Uterus (tissue), 2 donors: Measurements from ENCODE around the gene ST7.

ENCODE experiments used
- POLR2A ChIP-seq, 2 donors: fragments of 450-650 bp; IDR thresholded peaks; one replicate each; pipeline ENCODE4 v1.6.1; 2016; ENCODE audit warnings: antibody characterized with exemption in 2 of 2, mild to moderate bottlenecking in 1 of 2, moderate library complexity in 1 of 2
- TF ChIP-seq, protein P1 (sequence below), 4 experiments: fragments of 200-600 bp in 2 of 4; fragments of 450-650 bp in 2 of 4; sonication (generic) in 2 of 4; IDR thresholded peaks; one replicate each; pipeline ENCODE4 v1.5.1; 2016 to 2019; ENCODE audit warnings: antibody characterized with exemption in 4 of 4, mild to moderate bottlenecking in 2 of 4, moderate library complexity in 1 of 4

GRCh38 chr7:117009705-117010361, 56.5 kb downstream of the ST7 start:
- TF ChIP-seq, protein P1, sequence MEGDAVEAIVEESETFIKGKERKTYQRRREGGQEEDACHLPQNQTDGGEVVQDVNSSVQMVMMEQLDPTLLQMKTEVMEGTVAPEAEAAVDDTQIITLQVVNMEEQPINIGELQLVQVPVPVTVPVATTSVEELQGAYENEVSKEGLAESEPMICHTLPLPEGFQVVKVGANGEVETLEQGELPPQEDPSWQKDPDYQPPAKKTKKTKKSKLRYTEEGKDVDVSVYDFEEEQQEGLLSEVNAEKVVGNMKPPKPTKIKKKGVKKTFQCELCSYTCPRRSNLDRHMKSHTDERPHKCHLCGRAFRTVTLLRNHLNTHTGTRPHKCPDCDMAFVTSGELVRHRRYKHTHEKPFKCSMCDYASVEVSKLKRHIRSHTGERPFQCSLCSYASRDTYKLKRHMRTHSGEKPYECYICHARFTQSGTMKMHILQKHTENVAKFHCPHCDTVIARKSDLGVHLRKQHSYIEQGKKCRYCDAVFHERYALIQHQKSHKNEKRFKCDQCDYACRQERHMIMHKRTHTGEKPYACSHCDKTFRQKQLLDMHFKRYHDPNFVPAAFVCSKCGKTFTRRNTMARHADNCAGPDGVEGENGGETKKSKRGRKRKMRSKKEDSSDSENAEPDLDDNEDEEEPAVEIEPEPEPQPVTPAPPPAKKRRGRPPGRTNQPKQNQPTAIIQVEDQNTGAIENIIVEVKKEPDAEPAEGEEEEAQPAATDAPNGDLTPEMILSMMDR (IDR thresholded peaks at IDR 0.05), result no peak
- TF ChIP-seq POLR2A (IDR thresholded peaks at IDR 0.05), result no peak
